Ovary (tissue), 3 donors: ENCODE data around the gene GPBP1.

ENCODE experiments used
- CTCF ChIP-seq, 3 donors: fragments of 450-650 bp in 2 of 3; fragments of 200-600 bp in 1 of 3; IDR thresholded peaks; one replicate each; pipeline versions ENCODE4 v1.5.1 to v1.8.0; 2016 to 2022; ENCODE audit warnings: antibody characterized with exemption in 3 of 3, mild to moderate bottlenecking in 1 of 3
- POLR2A ChIP-seq: fragments of 450-650 bp; IDR thresholded peaks from one replicate; pipeline ENCODE4 v1.6.1; 2017; ENCODE audit warnings: antibody characterized with exemption, mild to moderate bottlenecking, moderate library complexity
- donor health status: DM: no; HTN: no; CAD: no.

GRCh38 chr5:57173319-57174127, at the start of gene GPBP1:
- TF ChIP-seq POLR2A (peak; percentile 86), CTCF (IDR thresholded peaks at IDR 0.05) (no peak)
